Measurements from ENCODE around the gene IPO13.
A peak's percentile ranks its signal among the peaks of the same experiment; 100 is the strongest.

IPO13 gene

DNA sequence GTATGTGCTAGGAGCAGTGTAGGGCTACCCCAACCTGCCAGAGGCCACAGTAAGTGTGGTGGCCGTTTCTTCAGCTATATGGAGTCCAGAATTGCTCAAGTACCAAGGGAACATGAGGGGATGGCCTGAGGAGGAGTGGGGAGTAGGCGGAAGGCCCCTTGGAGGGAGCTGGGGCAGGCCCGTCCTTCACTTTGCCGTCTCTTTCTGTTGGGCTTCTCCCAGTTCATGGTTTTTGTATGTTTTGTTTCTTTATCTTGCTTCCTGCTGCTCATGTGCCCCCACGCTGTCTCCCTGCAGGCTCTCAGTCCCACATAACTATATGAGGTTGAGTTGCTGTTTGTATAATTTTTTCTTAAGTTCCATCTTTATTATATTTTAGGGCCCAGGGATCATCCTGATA is 17.1 kb downstream of the IPO13 start:
- Histone ChIP-seq H3K9ac (ENCODE audit: low read length) (no peak overlapping the region), H3K4me1 (ENCODE audit: low read length) (no peaks in the 10 kb centered on the region), H2AFZ (ENCODE audit: low read depth, low read length) (no peak overlapping the region), H3K4me2 (ENCODE audit: low read length) (no peak overlapping the region), H3K36me3 (replicated peaks; ENCODE audit: low read depth, low read length) (no peaks in the 10 kb centered on the region), H3K9me3 (ENCODE audit: insufficient read depth, low read length) (no peaks in the 10 kb centered on the region), H4K20me1 (ENCODE audit: insufficient read depth, low read length) (no peaks in the 10 kb centered on the region), H3K4me3 (ENCODE audit: low read length) (no peak overlapping the region), H3K27ac (ENCODE audit: low read length) (no peak overlapping the region), H3K27me3 (ENCODE audit: low read depth, low read length) (no peaks in the 10 kb centered on the region), H3K79me2 (ENCODE audit: low read length) (no peaks in the 10 kb centered on the region)
- TF ChIP-seq EZH2phosphoT487 (IDR thresholded peaks at IDR 0.05; ENCODE audit: low read depth): no peak
- TF ChIP-seq, protein P1, sequence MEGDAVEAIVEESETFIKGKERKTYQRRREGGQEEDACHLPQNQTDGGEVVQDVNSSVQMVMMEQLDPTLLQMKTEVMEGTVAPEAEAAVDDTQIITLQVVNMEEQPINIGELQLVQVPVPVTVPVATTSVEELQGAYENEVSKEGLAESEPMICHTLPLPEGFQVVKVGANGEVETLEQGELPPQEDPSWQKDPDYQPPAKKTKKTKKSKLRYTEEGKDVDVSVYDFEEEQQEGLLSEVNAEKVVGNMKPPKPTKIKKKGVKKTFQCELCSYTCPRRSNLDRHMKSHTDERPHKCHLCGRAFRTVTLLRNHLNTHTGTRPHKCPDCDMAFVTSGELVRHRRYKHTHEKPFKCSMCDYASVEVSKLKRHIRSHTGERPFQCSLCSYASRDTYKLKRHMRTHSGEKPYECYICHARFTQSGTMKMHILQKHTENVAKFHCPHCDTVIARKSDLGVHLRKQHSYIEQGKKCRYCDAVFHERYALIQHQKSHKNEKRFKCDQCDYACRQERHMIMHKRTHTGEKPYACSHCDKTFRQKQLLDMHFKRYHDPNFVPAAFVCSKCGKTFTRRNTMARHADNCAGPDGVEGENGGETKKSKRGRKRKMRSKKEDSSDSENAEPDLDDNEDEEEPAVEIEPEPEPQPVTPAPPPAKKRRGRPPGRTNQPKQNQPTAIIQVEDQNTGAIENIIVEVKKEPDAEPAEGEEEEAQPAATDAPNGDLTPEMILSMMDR (IDR thresholded peaks at IDR 0.05; ENCODE audit: low read depth, low read length): no peak

DNA sequence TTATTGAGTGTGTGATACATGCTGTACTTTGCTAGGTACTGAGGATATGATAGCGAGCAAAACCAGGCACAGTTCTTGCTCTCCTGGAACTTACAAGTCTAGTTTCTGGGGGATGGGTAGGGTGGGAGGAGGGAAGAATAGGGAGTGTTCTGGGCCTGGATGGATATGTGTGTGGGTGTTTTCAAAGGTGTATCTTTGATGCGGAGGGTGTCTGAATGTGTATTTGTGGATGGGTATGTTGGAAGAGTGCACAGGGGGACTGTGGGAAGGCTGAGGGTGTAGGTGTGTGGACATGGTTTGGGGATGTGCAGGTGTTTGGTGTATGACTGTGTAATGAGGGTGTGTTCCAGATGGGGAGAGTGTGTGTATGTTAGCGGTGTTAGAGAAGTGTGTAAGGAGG is 18.6 kb downstream of the IPO13 start:
- H4K20me1 ChIP-seq (ENCODE audit: insufficient read depth, low read length): no peaks in the 10 kb centered on the region
- peaks cover 4% of the 10 kb centered on the region; the same call in 1 of the 2 replicates for H3K4me1 ChIP-seq (ENCODE audit: low read length)
- H3K27me3 ChIP-seq (ENCODE audit: low read depth, low read length): no peaks in the 10 kb centered on the region
- H2AFZ ChIP-seq (ENCODE audit: low read depth, low read length): no peak overlapping the region
- no peaks in the 10 kb centered on the region for H3K9me3 ChIP-seq (ENCODE audit: insufficient read depth, low read length)
- H3K9ac ChIP-seq (ENCODE audit: low read length): no peak overlapping the region
- H3K79me2 ChIP-seq (ENCODE audit: low read length): peaks cover 5% of the 10 kb centered on the region
- TF ChIP-seq EZH2phosphoT487 (IDR thresholded peaks at IDR 0.05; ENCODE audit: low read depth): no peak
- TF ChIP-seq, protein P1 (IDR thresholded peaks at IDR 0.05; ENCODE audit: low read depth, low read length): no peak
- no peak overlapping the region for H3K4me2 ChIP-seq (ENCODE audit: low read length)
- H3K4me3 ChIP-seq (ENCODE audit: low read length): no peak overlapping the region
- no peaks in the 10 kb centered on the region for H3K36me3 ChIP-seq (replicated peaks; ENCODE audit: low read depth, low read length)
- no peak overlapping the region for H3K27ac ChIP-seq (ENCODE audit: low read length)

DNA sequence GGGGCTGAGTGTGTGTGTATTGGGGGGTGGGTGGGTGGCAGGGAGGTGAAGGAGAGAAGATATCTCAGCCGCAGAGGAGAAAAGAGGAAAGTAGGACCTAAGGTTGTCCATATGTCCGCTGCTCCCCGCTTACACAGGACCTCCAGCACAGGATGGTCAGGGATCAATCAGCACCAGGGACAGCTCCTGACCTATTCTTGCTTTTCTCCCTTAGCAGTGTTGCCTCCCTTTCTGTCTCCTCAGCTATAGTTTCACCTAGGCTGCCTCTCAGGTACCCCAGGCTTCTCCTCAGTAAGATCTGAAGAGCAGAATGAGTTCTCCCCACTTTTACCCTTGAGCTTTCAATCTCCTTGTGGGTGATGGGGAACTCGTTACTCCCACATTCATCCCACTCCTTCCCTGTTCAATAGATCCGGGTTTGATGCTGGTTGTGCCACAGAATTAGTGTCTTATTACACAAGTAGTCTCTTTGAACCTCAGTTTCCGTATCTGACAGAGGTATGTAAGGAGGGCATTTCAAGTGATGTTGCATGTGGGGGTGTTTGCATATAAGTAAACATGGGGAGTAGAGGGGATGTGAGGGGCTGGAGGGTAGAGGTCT is 21.7 kb downstream of the IPO13 start:
- Histone ChIP-seq H3K79me2 (ENCODE audit: low read length) (peaks cover 17% of the 10 kb centered on the region), H3K9ac (ENCODE audit: low read length) (no peak overlapping the region), H3K4me3 (ENCODE audit: low read length) (no peak overlapping the region), H3K27ac (ENCODE audit: low read length) (no peak overlapping the region), H4K20me1 (ENCODE audit: insufficient read depth, low read length) (no peaks in the 10 kb centered on the region), H2AFZ (ENCODE audit: low read depth, low read length) (no peak overlapping the region), H3K4me1 (ENCODE audit: low read length) (peaks cover 9% of the 10 kb centered on the region), H3K4me2 (ENCODE audit: low read length) (no peak overlapping the region), H3K27me3 (ENCODE audit: low read depth, low read length) (no peaks in the 10 kb centered on the region), H3K9me3 (ENCODE audit: insufficient read depth, low read length) (no peaks in the 10 kb centered on the region), H3K36me3 (replicated peaks; ENCODE audit: low read depth, low read length) (no peaks in the 10 kb centered on the region)
- no peak for TF ChIP-seq EZH2phosphoT487 (IDR thresholded peaks at IDR 0.05; ENCODE audit: low read depth)
- TF ChIP-seq, protein P1 (IDR thresholded peaks at IDR 0.05; ENCODE audit: low read depth, low read length): no peak

DNA sequence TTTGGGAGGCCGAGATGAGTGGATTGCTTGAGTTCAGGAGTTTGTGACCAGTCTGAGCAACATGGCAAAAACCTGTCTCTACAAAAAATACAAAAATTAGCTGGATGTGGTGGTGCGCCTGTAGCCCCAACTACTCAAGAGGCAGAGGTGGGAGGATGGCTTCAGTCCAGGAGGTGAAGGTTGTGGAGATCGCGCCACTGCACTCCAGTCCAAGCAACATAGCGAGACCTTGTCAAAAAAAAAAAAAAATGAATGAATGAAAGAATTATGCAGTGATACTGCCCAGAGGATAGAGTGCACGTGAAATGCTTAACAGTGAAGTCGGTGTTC is 22.6 kb downstream of the IPO13 start:
- no peaks in the 10 kb centered on the region for H4K20me1 ChIP-seq (ENCODE audit: insufficient read depth, low read length)
- TF ChIP-seq, protein P1 (IDR thresholded peaks at IDR 0.05; ENCODE audit: low read depth, low read length): no peak
- TF ChIP-seq EZH2phosphoT487 (IDR thresholded peaks at IDR 0.05; ENCODE audit: low read depth): no peak
- no peaks in the 10 kb centered on the region for H3K9me3 ChIP-seq (ENCODE audit: insufficient read depth, low read length)
- no peak overlapping the region for H3K9ac ChIP-seq (ENCODE audit: low read length)
- peak overlapping the region; percentile 81 for H3K4me2 ChIP-seq (ENCODE audit: low read length)
- no peaks in the 10 kb centered on the region for H3K36me3 ChIP-seq (replicated peaks; ENCODE audit: low read depth, low read length)
- no peaks in the 10 kb centered on the region for H3K27me3 ChIP-seq (ENCODE audit: low read depth, low read length)
- peaks cover 15% of the 10 kb centered on the region for H3K4me1 ChIP-seq (ENCODE audit: low read length)
- H3K27ac ChIP-seq (ENCODE audit: low read length): no peak overlapping the region
- H2AFZ ChIP-seq (ENCODE audit: low read depth, low read length): no peak overlapping the region
- H3K4me3 ChIP-seq (ENCODE audit: low read length): peak overlapping the region; percentile 97
- H3K79me2 ChIP-seq (ENCODE audit: low read length): peaks cover 17% of the 10 kb centered on the region

Measured in OCI-LY3 (cell line).